Suprapubic skin (tissue), 4 donors: ENCODE data around the gene UVRAG. TPM values are rescaled to one million over a fixed set of nuclear protein-coding genes. Genes with fewer than 3 reads are reported as not detected.

ENCODE experiments used
- DNase-seq, 2 donors: peaks; one replicate each; pipeline ENCODE4 v3.0.0-alpha.2; 2019; ENCODE audit warnings: low spot score in 2 of 2
- H3K27ac ChIP-seq: fragments of 200-600 bp; sonication (generic); one replicate; pipeline ENCODE4 v1.5.1; 2019
- H3K27me3 ChIP-seq: fragments of 200-600 bp; sonication (generic); one replicate; pipeline ENCODE4 v1.5.1; 2019
- H3K36me3 ChIP-seq: fragments of 200-600 bp; sonication (generic); one replicate; pipeline ENCODE4 v1.5.1; 2019
- H3K4me1 ChIP-seq: fragments of 200-600 bp; sonication (generic); one replicate; pipeline ENCODE4 v1.5.1; 2019
- H3K4me3 ChIP-seq: fragments of 200-600 bp; sonication (generic); one replicate; pipeline ENCODE4 v1.5.1; 2019; ENCODE audit warnings: mild to moderate bottlenecking
- H3K9me3 ChIP-seq: fragments of 200-600 bp; sonication (generic); one replicate; pipeline ENCODE4 v1.5.1; 2019
- CTCF ChIP-seq, 2 donors: fragments of 200-600 bp in 1 of 2; fragments of 450-650 bp in 1 of 2; sonication (generic) in 1 of 2; IDR thresholded peaks; one replicate each; pipeline ENCODE4 v1.5.1; 2016 to 2019; ENCODE audit warnings: antibody characterized with exemption in 2 of 2, mild to moderate bottlenecking in 1 of 2, moderate library complexity in 1 of 2
- EP300 ChIP-seq: sonication (generic); formaldehyde crosslinking; IDR thresholded peaks from one replicate; pipeline ENCODE4 v1.6.1; 2017; ENCODE audit warnings: antibody characterized with exemption
- POLR2A ChIP-seq, 2 donors: fragments of 450-650 bp; IDR thresholded peaks; one replicate each; pipeline ENCODE4 v1.6.1; 2017; ENCODE audit warnings: antibody characterized with exemption in 2 of 2, mild to moderate bottlenecking in 2 of 2, moderate library complexity in 2 of 2
- POLR2AphosphoS5 ChIP-seq, 3 donors: sonication (generic); formaldehyde crosslinking; IDR thresholded peaks; one replicate each; pipeline ENCODE4 v1.6.1; 2017; ENCODE audit warnings: antibody characterized with exemption in 3 of 3
- WGBS: methylation state at CpG from one replicate; pipeline ENCODE4 v1.1.5; 2018; 5-methylcytosine and 5-hydroxymethylcytosine counted together
- total RNA-seq, 4 donors: library from RNA; depleted of rRNA; stranded (reverse); fragments of >200 nt; gene quantifications; one replicate each; pipeline ENCODE4 v1.1.0, GENCODE V29; 2016

Gene UVRAG
- total RNA-seq, 4 donors from 2014 or later: 17.5 to 30.0 (median 22.1) TPM

GRCh38 chr11:76124905-76125770 is 310.1 kb downstream of the UVRAG start:
- Histone ChIP-seq H3K4me3 (no peak overlapping the region), H3K27me3 (no peaks in the 10 kb centered on the region), H3K27ac (no peak overlapping the region), H3K36me3 (no peaks in the 10 kb centered on the region), H3K4me1 (peaks cover 8% of the 10 kb centered on the region), H3K9me3 (no peaks in the 10 kb centered on the region)
- DNase-seq: no peak
- WGBS: 83% methylated on average over 8 of the region's 8 CpGs
- TF ChIP-seq EP300: no peak
- no peak for TF ChIP-seq POLR2A (IDR thresholded peaks at IDR 0.05)
- no peak for TF ChIP-seq CTCF (IDR thresholded peaks at IDR 0.05)
- TF ChIP-seq POLR2AphosphoS5 (IDR thresholded peaks at IDR 0.05): no peak

DNA sequence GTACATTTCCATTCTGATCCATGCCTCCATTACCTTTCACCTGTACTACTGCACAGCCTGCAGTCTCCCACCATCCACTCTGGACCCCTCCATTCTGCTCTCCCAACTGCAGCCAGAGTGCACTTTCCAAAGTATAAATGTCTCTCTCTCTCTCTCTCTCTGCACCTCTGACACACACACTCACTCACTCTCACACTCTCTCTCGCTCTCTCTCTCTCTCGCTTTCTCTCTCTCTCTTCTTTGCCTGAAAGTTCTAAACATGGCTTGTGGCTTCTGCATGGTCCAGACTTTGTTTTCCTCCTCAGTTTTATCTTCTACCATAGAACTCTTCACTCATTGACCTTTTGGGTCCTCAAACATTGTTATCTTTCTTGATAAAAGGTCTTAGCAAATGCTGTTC is 314.7 kb downstream of the UVRAG start:
- Histone ChIP-seq H3K27me3 (no peaks in the 10 kb centered on the region), H3K27ac (no peak overlapping the region), H3K4me3 (no peak overlapping the region), H3K4me1 (peaks cover 11% of the 10 kb centered on the region), H3K36me3 (no peaks in the 10 kb centered on the region), H3K9me3 (no peaks in the 10 kb centered on the region)
- WGBS: 96% methylated on average over 2 of the region's 2 CpGs
- no peak for DNase-seq
- TF ChIP-seq CTCF (IDR thresholded peaks at IDR 0.05): no peak
- no peak for TF ChIP-seq POLR2AphosphoS5 (IDR thresholded peaks at IDR 0.05)
- TF ChIP-seq EP300: no peak
- no peak for TF ChIP-seq POLR2A (IDR thresholded peaks at IDR 0.05)

DNA sequence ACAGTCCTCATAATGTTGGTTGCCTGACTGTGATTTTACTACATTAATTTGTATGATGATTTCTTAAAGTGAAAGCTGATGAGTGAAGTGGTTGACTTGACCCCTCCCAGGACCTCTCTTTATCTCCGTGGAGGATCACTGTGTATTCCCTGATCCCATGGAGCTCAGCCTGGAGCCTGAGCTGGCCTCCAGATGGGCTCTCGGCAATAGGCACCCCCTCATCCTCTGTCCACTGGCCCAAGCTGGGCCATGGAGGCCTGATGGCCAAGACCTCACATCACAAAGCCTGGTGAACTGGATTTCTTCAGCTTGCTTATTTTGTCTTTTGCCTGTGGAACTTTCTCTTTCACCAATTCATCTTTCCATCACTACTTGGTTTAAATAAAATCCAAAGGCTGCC is 316.1 kb downstream of the UVRAG start:
- no peak for DNase-seq
- no peak overlapping the region for H3K27ac ChIP-seq
- 71% methylated on average over 2 of the region's 2 CpGs for WGBS

GRCh38 chr11:76131671-76132631 is 316.9 kb downstream of the UVRAG start:
- Histone ChIP-seq H3K9me3 (no peaks in the 10 kb centered on the region), H3K4me3 (no peak overlapping the region), H3K36me3 (peaks cover 1% of the 10 kb centered on the region), H3K27me3 (no peaks in the 10 kb centered on the region), H3K27ac (no peak overlapping the region), H3K4me1 (peaks cover 11% of the 10 kb centered on the region)
- no peak for TF ChIP-seq EP300
- TF ChIP-seq POLR2AphosphoS5 (IDR thresholded peaks at IDR 0.05): no peak
- no peak for TF ChIP-seq POLR2A (IDR thresholded peaks at IDR 0.05)
- no peak for TF ChIP-seq CTCF (IDR thresholded peaks at IDR 0.05)
- no peak for DNase-seq
- WGBS: 55% methylated on average over 6 of the region's 6 CpGs

More for the DNA sequence above, 316.1 kb downstream of the UVRAG start:
- Histone ChIP-seq H3K4me1 (peaks cover 11% of the 10 kb centered on the region), H3K9me3 (no peaks in the 10 kb centered on the region), H3K4me3 (no peak overlapping the region), H3K36me3 (no peaks in the 10 kb centered on the region), H3K27me3 (no peaks in the 10 kb centered on the region)
- TF ChIP-seq EP300 (no peak), CTCF (IDR thresholded peaks at IDR 0.05) (no peak), POLR2A (IDR thresholded peaks at IDR 0.05) (no peak), POLR2AphosphoS5 (IDR thresholded peaks at IDR 0.05) (no peak)

- 96% methylated on average over 3 of the region's 3 CpGs for WGBS
- TF ChIP-seq POLR2AphosphoS5 (IDR thresholded peaks at IDR 0.05) (no peak), POLR2A (IDR thresholded peaks at IDR 0.05) (no peak), EP300 (no peak), CTCF (IDR thresholded peaks at IDR 0.05) (no peak)
- peaks cover 17% of the 10 kb centered on the region for H3K4me1 ChIP-seq
- no peak for DNase-seq
- H3K4me3 ChIP-seq: no peak overlapping the region
- H3K27ac ChIP-seq: no peak overlapping the region
- no peaks in the 10 kb centered on the region for H3K27me3 ChIP-seq
- no peaks in the 10 kb centered on the region for H3K9me3 ChIP-seq
- peaks cover 4% of the 10 kb centered on the region for H3K36me3 ChIP-seq
Measured at GRCh38 chr11:76134239-76134638, 319.2 kb downstream of the UVRAG start.
